Dendritic cell treated with granulocyte-macrophage colony-stimulating factor and Interleukin-4, amounts not matched to agents 40 ng/mL and 50 ng/mL, for 4 days (primary cell): ENCODE measurements around the gene PGD.

Experiments
- H3K27ac Mint-ChIP-seq: one replicate; pipeline ENCODE4 v1.8.0; 2022; ENCODE audit warnings: mild to moderate bottlenecking, mixed read lengths
- H3K27me3 Mint-ChIP-seq: one replicate; pipeline ENCODE4 v1.8.0; 2022; ENCODE audit warnings: mild to moderate bottlenecking, mixed read lengths
- H3K36me3 Mint-ChIP-seq: one replicate; pipeline ENCODE4 v1.8.0; 2022; ENCODE audit warnings: low read depth, mixed read lengths
- H3K4me1 Mint-ChIP-seq: one replicate; pipeline ENCODE4 v1.8.0; 2022; ENCODE audit warnings: low read depth, mixed read lengths
- H3K4me3 Mint-ChIP-seq: one replicate; pipeline ENCODE4 v1.8.0; 2022; ENCODE audit warnings: mild to moderate bottlenecking, moderate library complexity, mixed read lengths
- H3K9me3 Mint-ChIP-seq: one replicate; pipeline ENCODE4 v1.8.0; 2022; ENCODE audit warnings: mixed read lengths
- intact Hi-C: fragments of 100-400 bp; cut with micrococcal nuclease; formaldehyde crosslinking; loops from one replicate; pipeline ENCODE4 v1.15.0; 2022

PGD gene

DNA sequence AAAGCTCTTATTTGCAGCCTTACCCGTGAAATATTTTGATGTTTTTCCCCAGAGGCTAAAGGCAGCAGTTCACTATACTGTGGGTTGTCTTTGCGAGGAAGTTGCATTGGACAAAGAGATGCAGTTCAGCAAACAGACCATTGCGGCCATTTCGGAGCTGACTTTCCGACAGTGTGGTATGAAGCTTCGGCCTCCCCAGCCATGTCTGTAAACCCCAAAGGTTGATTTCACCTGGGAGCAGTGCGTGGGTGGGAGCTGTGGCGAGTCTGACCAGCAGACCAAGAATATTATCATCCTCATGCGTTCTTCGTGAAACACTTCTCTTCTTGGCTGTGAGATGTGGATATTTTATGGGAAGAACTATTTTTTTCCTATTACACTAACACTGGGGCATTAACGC, 34.9 kb downstream of the PGD start:
- H3K27me3 Mint-ChIP-seq: no peaks in the 10 kb centered on the region
- H3K36me3 Mint-ChIP-seq: peaks cover 9% of the 10 kb centered on the region
- peaks cover 20% of the 10 kb centered on the region for H3K4me1 Mint-ChIP-seq
- no peak overlapping the region for H3K4me3 Mint-ChIP-seq
- no peaks in the 10 kb centered on the region for H3K9me3 Mint-ChIP-seq
- intact Hi-C loops: no loop called here
- no peak overlapping the region for H3K27ac Mint-ChIP-seq

DNA sequence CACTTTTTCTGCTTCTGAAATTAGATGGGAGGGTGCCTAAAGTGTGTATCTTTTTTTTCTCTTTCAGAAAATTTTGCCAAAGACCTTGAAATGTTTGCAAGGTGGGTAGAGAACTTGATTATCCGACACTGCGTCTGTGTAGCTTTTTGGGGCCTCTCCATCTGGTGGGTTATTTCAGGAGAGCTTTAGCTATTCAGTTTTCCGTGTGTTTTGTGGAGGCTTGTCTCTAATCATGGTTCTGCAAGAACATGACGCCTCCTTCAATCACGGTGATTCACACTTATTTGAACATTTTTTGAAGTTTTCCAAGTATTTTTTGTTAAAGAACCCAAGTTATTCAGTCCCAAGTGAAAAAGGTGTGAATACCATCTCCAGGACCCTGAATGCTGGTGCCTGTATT, 35.7 kb downstream of the PGD start:
- H3K27ac Mint-ChIP-seq: no peak overlapping the region
- intact Hi-C loops: no loop called here
- peaks cover 9% of the 10 kb centered on the region for H3K36me3 Mint-ChIP-seq
- no peaks in the 10 kb centered on the region for H3K9me3 Mint-ChIP-seq
- no peak overlapping the region for H3K4me3 Mint-ChIP-seq
- peaks cover 19% of the 10 kb centered on the region for H3K4me1 Mint-ChIP-seq
- H3K27me3 Mint-ChIP-seq: no peaks in the 10 kb centered on the region

- H3K27me3 Mint-ChIP-seq: no peaks in the 10 kb centered on the region
- no peaks in the 10 kb centered on the region for H3K4me1 Mint-ChIP-seq
- intact Hi-C loops: no loop called here
- H3K27ac Mint-ChIP-seq: no peak overlapping the region
- H3K9me3 Mint-ChIP-seq: no peaks in the 10 kb centered on the region
- no peaks in the 10 kb centered on the region for H3K36me3 Mint-ChIP-seq
- no peak overlapping the region for H3K4me3 Mint-ChIP-seq
Observed at GRCh38 chr1:10437052-10437451, 38.2 kb downstream of the PGD start.

DNA sequence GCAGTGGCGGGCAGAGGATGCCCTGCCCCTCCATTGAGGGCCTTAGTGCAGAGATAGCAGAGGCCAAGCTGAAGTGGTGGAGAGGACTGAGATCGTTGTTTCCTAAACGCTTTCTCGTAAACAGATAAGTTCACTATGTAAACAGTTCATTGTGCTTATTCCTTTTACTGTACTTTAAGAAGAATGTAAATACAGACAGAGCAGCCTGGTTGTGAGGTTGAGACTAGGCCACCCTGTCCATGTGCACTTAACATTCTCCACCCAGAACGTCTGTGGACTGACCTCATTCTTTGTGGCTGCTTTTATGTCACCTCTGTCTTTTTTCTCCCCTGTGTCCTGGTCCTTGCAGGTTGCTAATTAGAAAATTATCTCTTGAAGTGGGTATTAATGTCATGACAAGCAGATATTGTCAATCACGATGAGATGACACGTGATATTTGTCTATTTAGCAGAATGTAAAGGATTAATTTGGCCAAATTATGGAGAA, 39.9 kb downstream of the PGD start:
- Mint-ChIP-seq H3K4me1 (no peaks in the 10 kb centered on the region), H3K27me3 (no peaks in the 10 kb centered on the region), H3K9me3 (no peaks in the 10 kb centered on the region), H3K36me3 (no peaks in the 10 kb centered on the region), H3K4me3 (no peak overlapping the region), H3K27ac (no peak overlapping the region)
- intact Hi-C loops: no loop called here

DNA sequence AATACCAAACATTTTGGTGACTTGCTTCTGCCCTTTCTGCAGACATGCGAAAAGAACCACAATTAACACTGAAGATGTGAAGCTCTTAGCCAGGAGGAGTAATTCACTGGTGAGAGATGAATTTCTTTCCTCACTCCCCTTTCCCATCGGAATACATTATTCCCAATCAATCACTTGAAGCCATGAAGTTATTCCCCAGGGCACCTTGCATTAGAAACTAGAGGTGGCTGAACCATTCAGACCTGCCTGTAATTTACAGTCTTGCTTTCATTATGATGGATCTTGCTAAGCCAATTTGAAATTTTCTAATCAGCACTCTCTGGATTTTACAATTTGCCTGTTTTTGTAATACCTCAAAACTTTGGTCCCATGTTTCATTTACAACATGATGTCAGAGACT, 41.4 kb downstream of the PGD start:
- no peak overlapping the region for H3K4me3 Mint-ChIP-seq
- H3K36me3 Mint-ChIP-seq: no peaks in the 10 kb centered on the region
- H3K4me1 Mint-ChIP-seq: no peaks in the 10 kb centered on the region
- no peaks in the 10 kb centered on the region for H3K27me3 Mint-ChIP-seq
- no peak overlapping the region for H3K27ac Mint-ChIP-seq
- H3K9me3 Mint-ChIP-seq: no peaks in the 10 kb centered on the region
- intact Hi-C loops: no loop called here

- Mint-ChIP-seq H3K27ac (no peak overlapping the region), H3K27me3 (no peaks in the 10 kb centered on the region), H3K36me3 (no peaks in the 10 kb centered on the region), H3K4me1 (no peaks in the 10 kb centered on the region), H3K4me3 (no peak overlapping the region), H3K9me3 (no peaks in the 10 kb centered on the region)
- intact Hi-C loops: no loop called here
Observed at GRCh38 chr1:10440794-10441193, 41.9 kb downstream of the PGD start.

- no peaks in the 10 kb centered on the region for H3K9me3 Mint-ChIP-seq
- H3K36me3 Mint-ChIP-seq: no peaks in the 10 kb centered on the region
- no peak overlapping the region for H3K4me3 Mint-ChIP-seq
- H3K4me1 Mint-ChIP-seq: no peaks in the 10 kb centered on the region
- H3K27me3 Mint-ChIP-seq: no peaks in the 10 kb centered on the region
- no peak overlapping the region for H3K27ac Mint-ChIP-seq
- intact Hi-C loops: no loop called here
Observed at GRCh38 chr1:10444248-10444647, 45.4 kb downstream of the PGD start.

- intact Hi-C loops: no loop called here
- Mint-ChIP-seq H3K4me1 (no peaks in the 10 kb centered on the region), H3K36me3 (no peaks in the 10 kb centered on the region), H3K27ac (no peak overlapping the region), H3K4me3 (no peak overlapping the region), H3K27me3 (no peaks in the 10 kb centered on the region), H3K9me3 (no peaks in the 10 kb centered on the region)
Observed at GRCh38 chr1:10444795-10445397, 46.0 kb downstream of the PGD start.

- no peak overlapping the region for H3K27ac Mint-ChIP-seq
- no peaks in the 10 kb centered on the region for H3K9me3 Mint-ChIP-seq
- no peaks in the 10 kb centered on the region for H3K36me3 Mint-ChIP-seq
- intact Hi-C loops: no loop called here
- H3K4me3 Mint-ChIP-seq: no peak overlapping the region
- peaks cover 12% of the 10 kb centered on the region for H3K27me3 Mint-ChIP-seq
- no peaks in the 10 kb centered on the region for H3K4me1 Mint-ChIP-seq
Observed at GRCh38 chr1:10446790-10447422, 48.0 kb downstream of the PGD start.

DNA sequence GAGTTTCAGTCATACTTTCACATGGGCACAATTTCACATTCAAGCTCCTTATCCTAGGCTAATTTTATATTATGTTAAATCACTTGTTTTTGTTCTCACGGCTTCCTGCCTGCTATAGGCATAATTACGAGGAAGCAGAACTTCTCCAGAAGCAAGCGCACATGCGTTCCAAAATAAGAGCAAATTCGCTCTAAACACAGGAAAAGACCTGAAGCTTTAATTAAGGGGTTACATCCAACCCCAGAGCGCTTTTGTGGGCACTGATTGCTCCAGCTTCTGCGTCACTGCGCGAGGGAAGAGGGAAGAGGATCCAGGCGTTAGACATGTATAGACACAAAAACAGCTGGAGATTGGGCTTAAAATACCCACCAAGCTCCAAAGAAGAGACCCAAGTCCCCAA, 50.9 kb downstream of the PGD start, which contains the start of gene CORT:
TSS of gene CORT (plus strand) at position 281 of the 400 bp plus-strand sequence. CDS start 193 bp downstream, outside the sequence.
- H3K4me1 Mint-ChIP-seq: no peaks in the 10 kb centered on the region
- H3K4me3 Mint-ChIP-seq: no peak within 1 kb of the TSS
- no peak within 1 kb of the TSS for H3K27ac Mint-ChIP-seq
- no peaks in the 10 kb centered on the region for H3K9me3 Mint-ChIP-seq
- H3K36me3 Mint-ChIP-seq: no peaks in the 10 kb centered on the region
- intact Hi-C loops: no loop called here
- H3K27me3 Mint-ChIP-seq: peaks cover 14% of the 10 kb centered on the region

DNA sequence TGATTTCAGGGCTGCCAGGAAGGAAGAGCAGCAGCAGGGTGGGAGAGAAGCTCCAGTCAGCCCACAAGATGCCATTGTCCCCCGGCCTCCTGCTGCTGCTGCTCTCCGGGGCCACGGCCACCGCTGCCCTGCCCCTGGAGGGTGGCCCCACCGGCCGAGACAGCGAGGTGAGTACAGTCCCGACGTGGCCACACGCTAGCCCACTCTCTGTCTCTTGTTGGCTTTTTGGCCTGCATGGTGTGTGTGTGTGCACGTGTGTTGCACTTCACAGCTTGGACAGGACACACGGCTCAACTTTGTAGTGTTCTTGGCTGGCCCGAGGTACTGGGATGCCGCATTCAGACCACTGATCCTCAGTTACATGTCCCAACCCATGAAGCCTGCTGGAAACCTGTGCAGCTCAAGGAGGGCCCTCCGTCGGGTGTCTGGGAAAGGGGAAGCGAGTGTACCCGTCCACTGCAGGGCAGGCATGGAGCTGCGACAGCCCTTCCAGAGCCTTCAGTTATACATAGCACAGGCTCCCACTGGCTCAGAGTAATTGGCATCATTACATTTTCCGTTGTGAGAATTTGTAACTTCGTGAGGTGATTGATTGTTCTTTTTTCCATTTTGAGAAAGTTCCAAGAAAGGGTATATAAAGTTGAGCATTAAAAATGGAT, 51.4 kb downstream of the PGD start:
- Mint-ChIP-seq H3K27ac (no peak overlapping the region), H3K4me3 (no peak overlapping the region), H3K9me3 (no peaks in the 10 kb centered on the region), H3K27me3 (peaks cover 14% of the 10 kb centered on the region), H3K4me1 (no peaks in the 10 kb centered on the region), H3K36me3 (no peaks in the 10 kb centered on the region)
- intact Hi-C loops: no loop called here

DNA sequence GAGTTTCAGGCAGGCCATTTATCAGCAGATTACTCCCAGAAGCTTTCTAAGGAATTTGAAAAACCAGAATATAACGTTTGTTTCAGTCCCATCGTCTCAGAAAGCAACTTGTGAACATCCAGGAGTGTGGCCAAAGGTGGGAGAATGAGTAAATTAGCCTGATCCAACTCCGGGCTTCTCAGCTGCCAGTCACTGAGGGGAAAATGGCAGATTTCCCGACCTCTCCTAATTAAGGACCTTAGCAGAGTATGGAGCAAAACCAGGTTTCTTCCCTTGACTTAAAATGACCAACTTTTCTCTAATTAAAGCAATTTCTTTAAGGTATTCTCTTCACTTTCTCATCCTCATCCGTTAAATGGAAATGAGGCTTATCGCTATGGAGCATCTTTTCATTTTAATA, 52.0 kb downstream of the PGD start:
- Mint-ChIP-seq H3K4me3 (no peak overlapping the region), H3K27ac (no peak overlapping the region), H3K4me1 (no peaks in the 10 kb centered on the region), H3K36me3 (peaks cover under 1% of the 10 kb centered on the region), H3K27me3 (peaks cover 14% of the 10 kb centered on the region), H3K9me3 (no peaks in the 10 kb centered on the region)
- intact Hi-C loops: no loop called here

DNA sequence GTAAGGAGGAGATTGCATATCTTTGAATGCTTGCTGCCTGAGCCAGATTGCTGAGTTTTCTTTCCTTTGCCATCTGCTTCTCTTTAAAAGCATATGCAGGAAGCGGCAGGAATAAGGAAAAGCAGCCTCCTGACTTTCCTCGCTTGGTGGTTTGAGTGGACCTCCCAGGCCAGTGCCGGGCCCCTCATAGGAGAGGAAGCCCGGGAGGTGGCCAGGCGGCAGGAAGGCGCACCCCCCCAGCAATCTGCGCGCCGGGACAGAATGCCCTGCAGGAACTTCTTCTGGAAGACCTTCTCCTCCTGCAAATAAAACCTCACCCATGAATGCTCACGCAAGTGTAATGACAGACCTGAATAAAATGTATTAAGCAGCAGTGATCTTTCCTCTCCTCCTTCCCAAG, 52.4 kb downstream of the PGD start:
- intact Hi-C loops: no loop called here
- H3K36me3 Mint-ChIP-seq: peaks cover 5% of the 10 kb centered on the region
- H3K4me3 Mint-ChIP-seq: no peak overlapping the region
- H3K27ac Mint-ChIP-seq: no peak overlapping the region
- peaks cover 14% of the 10 kb centered on the region for H3K27me3 Mint-ChIP-seq
- no peaks in the 10 kb centered on the region for H3K4me1 Mint-ChIP-seq
- no peaks in the 10 kb centered on the region for H3K9me3 Mint-ChIP-seq

DNA sequence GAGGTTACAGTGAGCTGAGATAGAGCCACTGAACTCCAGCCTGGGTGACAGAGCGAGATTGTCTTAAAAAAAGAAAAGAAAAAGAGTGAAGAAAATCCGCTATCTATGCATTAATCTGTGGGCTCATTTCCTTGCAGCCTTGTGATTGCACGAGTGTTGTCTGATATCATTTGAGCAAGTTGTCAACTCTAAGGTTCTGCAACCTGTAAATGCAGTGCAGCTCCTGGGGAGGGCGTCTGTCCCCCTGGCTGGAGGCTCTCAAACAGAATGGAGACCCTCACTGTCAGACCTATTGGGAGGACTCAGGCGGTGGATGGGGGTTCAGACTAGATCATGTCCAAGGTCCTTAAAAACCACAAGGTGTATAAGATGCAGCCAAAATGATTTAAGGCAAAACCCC, 57.2 kb downstream of the PGD start:
- Mint-ChIP-seq H3K27ac (no peak overlapping the region), H3K36me3 (peaks cover 31% of the 10 kb centered on the region), H3K4me3 (no peak overlapping the region), H3K4me1 (no peaks in the 10 kb centered on the region), H3K27me3 (peaks cover 8% of the 10 kb centered on the region), H3K9me3 (no peaks in the 10 kb centered on the region)
- intact Hi-C loops: no loop called here
